HG02870 (cell line): ENCODE data around the gene MMP10.
"Not testable (repeated sequence)": the region's sequence is repeated elsewhere in the genome, so short reads cannot be mapped to it uniquely, and the experiment has no call there.

ENCODE experiments used
- ATAC-seq: cut with Tn5 transposase; IDR thresholded peaks from one replicate; pipeline ENCODE4 v1.9.1; 2021; ENCODE audit warnings: mild to moderate bottlenecking, moderate library complexity; ENCODE audit not compliant: unreplicated experiment

Gene MMP10

DNA sequence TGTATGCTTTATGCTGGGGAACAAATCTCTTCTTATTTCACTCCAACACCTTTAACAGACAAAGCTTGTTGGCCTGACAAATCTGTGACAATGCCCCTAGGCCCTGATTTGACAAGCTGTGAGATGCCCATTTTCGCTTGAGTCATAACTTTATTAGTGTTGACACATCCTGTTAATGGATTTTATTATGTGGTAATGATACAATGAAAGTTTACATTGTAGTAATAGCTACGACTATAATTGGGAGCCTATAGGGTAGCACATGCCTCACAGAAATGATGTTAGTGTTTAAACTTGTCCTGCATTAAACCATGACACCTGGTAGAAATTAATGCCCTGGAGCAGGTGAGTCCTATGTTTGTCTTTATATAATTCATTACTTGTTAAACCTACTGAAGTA, 3.3 kb upstream of the MMP10 start:
- ATAC-seq: no peak

DNA sequence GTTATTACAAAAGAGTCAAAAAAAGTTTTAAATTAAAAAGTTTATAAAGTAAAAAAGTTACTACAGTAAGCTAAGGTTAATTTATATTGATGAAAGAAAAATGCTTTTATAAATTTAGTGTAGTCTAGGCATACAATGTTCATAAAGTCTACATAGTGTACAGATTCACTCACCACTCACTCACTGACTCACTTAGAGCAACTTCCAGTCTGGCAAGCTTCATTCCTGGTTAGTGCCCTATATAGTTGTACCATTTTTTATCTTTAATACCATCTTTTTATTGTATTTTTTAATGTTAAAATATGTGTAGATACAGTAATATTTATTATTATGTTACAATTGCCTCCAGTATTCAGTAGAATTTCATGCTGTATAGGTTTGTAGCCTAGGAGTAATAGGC, 2.6 kb upstream of the MMP10 start:
- no peak for ATAC-seq

DNA sequence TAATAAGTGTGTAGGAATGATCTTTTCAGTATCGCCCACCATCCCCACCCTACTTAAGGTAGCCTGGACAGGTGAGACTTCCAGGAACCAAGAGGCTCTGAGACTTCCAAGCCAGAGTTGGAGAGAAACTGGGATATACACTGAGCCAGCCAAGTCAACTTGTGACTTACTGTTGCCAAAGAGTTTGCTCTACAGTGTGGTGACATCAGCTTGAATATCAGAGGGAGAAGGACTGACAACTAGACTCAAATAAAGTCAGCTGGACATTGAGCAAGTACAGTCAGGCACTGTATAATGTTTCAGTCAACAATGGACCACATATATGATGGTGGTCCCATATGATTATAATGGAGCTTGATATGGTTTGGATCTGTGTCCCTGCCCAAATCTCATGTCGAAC, 1.2 kb upstream of the MMP10 start:
- ATAC-seq: no peak

DNA sequence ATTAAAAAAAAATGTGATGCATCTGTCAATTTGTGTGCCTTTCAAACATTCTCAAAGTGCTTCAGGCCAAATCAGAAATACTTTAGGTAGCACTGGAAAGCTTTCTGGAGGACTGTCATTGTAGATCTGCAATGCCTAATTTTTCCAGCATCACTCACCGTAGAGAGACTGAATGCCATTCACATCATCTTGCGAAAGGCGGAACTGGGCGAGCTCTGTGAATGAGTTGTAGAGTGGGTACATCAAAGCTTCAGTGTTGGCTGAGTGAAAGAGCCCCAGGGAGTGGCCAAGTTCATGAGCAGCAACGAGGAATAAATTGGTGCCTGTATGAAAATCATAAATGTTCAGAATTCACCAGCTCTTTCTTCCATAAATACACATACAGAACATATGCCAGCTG, 4.0 kb downstream of the MMP10 start:
- no peak for ATAC-seq

DNA sequence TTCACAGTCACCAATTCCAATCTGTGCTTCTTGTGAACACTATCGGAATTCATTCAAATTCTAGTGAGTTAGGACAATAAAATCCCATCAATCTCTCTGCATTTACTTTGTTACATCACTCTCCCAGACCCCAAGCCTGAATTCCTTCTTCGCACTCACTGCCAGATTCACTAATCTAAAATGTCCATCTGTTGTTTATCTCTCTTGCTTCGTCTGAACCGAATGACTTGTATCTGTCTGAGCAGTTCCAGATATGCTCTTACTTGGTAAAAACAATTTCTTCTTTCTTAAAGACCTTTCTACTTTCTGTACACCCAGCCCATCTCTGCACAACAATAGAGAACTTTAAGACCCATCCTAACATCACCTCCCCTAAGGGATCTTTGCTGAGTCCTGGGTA, 7.0 kb downstream of the MMP10 start:
- ATAC-seq: no peak

DNA sequence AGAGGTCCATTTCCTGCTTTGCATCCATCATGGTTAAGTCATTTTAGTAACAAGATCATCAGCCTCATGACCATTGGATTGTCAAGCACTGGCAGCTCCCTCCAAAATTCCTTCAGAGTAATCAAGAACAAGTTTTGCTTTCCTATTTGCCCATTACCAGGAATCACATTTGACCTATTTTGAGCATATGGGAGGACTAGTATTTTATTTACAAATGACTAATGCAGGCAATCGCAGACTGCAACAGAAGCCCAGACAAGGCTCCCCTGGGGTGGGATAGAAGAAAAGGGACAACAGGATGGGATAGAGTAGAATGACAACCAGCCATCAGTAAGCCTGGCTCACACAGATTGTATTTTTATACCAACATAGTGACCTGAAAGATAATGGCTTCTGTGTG, 9.1 kb downstream of the MMP10 start:
- ATAC-seq: no peak

DNA sequence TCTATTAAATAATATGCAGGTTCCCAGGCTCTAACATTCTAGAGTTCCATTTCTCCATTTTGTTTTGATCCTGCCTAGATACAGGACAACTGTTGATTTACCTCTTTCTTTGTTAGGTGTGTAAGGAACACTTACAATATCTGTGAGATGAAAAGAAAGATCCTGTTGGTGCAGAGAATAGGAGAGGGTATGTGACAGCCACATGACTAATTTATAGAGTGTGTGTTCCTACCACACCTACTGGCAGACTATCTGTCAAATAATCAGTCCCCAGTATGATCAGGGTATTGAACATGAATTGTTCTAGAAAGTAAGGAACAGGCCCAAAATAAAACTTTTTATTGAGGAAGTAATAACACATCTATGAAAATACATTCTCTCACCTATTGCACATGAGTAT, 10.2 kb downstream of the MMP10 start:
- ATAC-seq: no peak

DNA sequence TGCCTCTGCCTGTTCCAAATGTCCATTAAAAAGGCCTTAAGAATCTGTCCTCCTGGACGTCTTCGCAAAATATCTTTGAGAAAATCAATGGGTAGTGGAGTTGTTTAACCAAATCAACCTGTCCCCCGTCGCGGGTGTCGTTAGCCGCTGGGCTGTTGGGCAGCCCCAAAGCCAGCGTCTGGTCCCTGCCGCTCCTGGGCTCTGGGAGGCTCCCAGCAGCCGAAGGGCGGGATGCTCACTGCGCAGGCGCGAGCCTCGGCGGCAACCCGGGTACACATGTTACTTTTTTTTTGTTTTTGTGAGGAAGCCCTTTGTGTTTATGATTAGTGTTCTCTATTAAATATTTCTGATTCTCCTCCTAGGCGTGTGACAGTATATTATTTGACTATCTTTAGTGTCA, 12.6 kb downstream of the MMP10 start:
- no peak for ATAC-seq

DNA sequence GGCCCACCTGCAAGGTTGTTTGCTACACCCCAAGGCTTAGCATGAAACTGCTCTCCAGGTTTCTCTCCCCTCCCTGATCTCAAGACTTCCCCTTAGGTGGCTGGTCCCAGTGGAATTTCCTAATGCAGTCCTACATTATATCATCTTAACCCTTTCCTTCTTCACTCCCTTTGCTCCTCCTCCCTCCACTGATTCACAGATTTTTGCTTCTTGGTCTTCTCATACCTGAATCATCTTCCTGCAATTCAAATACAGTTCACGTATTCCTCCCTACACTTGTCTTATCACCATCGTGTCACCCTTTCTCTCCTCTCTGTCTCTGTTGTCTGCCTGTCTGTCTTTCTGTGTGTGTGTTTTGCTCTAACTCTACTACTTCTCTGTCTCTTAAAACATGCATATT, 17.0 kb downstream of the MMP10 start:
- ATAC-seq: no peak

DNA sequence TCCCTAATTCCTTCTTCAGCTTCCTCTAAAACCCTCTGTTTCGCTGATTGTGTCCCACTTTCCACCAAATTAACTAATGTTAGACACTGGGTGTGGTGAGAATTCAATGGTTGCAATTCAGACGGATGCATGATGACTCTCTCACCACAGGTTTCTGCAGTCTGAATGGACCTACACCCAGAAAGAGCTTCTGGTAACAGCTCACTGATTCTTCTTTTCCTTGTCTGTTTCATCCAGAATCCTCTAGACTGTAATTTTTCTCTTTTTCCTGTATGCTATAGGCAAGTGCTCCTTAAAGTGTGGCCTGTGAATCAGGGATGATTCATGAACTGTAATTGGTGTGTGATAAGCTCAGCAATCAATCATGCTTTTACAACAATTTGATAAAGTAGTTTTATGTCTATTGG, 18.1 kb downstream of the MMP10 start:
- no peak for ATAC-seq

DNA sequence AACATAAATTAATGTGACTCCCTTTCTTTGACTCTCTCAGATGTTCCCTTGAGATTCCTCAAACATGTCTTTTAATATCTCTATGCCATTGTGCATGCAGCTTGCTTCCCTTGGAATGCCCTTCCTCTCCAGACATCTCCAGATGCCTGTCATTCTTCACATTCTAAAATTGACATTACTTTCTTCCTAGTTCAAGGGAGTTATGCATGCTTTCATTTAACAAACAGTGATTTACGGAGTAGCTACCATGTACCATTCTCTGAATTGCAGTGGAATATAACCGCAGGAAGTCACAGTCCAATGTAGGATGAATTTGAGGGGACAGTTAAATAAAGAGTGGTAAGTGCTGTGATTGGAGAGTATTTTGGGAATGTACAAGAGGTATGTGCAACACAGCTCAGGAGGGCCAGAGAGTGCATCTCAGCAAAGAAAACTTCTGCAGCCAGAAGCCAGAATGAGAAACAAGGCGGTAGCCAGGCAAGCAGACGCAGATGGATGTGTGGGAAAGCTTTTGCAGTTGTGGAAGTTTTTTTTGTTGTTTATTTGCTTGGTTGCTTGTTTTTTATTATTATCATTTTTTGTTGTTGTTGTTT, 18.7 kb downstream of the MMP10 start:
- no peak for ATAC-seq

DNA sequence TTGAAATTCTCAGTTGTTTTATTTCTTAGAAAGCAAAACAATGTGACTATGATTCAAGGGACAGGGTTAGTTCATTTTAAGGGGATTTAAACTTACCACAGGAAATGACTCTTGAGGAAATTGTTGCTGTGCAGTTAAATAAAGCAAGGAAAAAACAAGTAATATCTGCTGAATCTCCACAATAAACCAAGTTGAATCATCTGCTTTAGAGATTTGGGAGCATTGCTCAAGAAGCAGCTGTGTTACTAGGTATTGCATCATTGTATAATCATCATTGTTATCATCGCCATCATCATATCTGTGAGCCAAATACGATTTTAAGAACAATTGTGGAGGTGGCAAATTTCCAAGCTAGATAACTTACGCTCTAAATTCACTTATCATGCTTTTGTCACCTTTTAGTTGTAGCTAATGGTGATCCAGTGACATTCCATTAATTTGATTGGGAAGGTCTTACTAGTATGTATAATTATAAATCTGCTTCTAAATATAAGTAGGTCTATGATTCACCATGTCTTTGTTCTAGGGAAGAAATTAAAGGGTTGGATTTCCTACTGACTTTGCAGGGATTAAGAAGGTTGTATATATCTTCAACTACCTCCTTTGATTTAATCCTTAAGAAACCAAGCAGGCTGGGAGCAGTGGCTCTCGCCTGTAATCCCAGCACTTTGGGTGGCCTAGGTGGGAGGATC, 19.9 kb downstream of the MMP10 start:
- ATAC-seq: no peak

DNA sequence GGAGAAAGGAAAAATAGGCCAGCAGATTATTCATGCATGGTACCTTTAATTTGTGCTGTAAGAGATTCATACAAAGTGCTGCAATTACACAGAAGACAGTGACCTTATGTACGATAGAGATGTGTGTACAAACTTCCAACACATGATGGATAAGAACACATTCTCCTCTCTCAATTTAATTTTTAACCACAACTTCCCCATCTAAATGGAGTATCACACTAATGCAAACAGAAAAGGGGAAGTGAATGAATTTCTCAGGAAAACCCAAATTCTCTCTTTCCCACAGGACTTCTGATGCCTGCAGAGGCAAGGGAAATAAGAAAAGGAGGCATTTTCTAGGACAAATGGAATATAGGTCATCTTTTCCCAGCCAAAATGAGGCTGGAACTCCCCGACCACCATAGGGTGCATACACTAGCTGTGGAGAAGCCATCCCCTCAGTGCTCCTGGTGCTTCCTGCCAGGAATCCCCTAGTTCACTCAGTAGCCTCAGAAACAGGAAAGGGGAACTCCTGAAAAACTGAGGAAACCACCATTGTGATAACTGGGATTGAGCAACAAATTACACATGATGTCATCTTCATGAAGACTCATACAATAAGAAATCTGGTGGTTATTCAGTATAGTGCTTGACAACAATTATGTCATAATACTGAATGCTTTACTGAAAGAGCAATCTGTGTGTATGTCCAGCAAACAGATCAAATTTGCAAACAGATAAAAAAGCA, 22.4 kb downstream of the MMP10 start:
- no peak for ATAC-seq

DNA sequence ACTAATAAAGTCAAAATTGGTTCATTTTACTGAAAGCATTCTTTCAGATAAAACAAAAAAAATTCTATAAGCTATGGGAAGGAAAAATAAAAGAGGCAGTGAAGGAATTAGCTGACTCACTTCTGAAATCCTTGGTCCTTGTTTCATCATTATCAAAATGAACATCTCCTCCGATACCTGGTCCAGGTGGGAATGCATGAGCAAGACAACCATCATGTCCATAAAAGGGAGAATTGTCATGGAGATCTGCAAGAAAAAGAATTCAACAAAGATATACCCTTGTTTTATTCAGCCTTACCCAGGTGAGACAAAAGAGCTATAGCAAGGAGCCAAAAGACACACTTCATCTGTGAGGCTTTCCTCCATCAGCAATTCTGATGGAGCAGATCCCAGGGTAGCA, 27.2 kb downstream of the MMP10 start:
- no peak for ATAC-seq

DNA sequence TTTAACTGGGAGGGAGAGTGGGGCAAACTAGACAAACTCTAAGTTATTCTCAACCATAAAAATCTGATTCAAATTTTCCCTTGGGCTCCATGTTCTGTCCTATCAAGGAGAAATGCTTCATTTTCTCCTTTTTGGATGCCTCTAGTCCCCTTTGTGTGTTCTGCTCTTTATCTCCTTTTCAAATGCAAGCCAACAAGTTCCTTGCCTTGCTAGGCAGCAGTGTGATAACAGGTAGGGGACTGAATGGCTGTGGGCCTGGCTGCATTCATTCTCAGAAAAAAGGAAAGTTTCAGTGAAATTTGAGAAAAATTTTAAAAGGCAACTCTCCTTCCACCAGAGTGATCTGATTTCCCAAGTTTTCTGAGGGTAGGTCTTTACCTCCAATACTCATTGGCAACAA, 28.8 kb downstream of the MMP10 start:
- no peak for ATAC-seq

DNA sequence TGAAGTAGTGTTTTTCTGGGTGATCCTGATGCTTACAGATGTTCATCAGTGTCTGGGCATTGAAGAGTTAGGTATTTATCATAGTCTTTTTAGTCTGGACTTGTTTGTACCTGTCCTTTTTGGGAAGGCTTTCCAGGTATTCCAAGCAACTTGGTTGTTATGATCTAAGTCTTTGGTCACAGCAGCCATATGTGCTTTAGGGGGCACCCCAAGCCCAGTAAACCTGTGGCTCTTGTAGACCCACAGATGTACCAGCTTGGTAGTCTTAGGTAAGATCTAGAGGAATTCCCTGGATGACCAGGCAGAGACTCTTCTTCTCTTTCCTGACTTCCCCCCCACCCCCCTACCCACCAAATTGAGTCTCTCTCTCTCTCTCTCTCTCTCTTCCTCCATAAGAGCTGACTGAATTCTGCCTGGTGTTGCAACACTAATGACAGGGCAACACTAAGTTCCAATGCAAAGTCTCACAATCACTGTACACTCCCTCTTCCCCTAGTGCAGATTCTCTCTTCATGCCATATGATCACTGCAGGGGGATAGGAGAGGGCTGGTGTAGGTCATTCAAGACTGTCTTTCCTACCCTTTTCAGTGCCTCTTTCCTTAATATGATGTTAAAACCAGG, 31.2 kb downstream of the MMP10 start:
- no peak for ATAC-seq

DNA sequence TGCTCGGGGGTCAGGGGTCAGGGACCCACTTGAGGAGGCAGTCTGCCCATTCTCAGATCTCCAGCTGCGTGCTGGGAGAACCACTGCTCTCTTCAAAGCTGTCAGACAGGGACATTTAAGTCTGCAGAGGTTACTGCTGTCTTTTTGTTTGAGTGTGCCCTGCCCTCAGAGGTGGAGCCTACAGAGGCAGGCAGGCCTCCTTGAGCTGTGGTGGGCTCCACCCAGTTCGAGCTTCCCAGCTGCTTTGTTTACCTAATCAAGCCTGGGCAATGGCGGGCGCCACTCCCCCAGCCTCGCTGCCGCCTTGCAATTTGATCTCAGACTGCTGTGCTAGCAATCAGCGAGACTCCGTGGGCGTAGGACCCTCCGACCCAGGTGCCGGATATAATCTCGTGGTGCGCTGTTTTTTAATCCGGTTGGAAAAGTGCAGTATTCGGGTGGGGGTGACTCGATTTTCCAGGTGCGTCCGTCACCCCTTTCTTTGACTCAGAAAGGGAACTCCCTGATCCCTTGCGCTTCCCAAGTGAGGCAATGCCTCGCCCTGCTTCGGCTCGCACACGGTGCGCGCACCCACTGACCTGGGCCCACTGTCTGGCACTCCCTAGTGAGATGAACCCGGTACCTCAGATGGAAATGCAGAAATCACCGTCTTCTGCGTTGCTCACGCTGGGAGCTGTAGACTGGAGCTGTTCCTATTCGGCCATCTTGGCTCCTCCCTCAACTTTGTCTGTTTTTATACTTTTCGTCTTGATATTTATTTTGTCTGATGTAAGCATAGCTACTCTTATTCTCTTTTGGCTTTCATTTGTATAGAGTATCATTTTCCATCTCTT, 33.5 kb downstream of the MMP10 start:
- not testable (repeated sequence) for ATAC-seq

DNA sequence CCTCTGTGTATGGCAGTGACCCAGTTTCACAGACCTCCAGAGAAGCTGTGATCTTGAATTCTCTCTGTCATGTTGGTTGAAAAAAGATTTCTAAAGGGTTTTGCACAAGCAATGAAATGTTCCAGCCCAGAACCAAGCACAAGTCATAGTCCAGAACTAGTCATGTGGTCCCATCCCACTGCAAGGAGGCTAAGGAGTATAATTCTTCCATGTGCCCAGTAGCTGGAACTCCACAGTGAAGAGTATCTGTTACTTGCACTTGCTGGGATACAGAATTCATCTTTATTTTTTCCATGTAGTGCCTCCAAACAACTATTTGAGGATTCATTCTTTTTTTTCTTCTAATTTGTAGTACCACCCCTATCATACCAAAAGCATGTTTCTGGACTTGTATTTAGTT, 45.8 kb downstream of the MMP10 start:
- ATAC-seq: no peak

DNA sequence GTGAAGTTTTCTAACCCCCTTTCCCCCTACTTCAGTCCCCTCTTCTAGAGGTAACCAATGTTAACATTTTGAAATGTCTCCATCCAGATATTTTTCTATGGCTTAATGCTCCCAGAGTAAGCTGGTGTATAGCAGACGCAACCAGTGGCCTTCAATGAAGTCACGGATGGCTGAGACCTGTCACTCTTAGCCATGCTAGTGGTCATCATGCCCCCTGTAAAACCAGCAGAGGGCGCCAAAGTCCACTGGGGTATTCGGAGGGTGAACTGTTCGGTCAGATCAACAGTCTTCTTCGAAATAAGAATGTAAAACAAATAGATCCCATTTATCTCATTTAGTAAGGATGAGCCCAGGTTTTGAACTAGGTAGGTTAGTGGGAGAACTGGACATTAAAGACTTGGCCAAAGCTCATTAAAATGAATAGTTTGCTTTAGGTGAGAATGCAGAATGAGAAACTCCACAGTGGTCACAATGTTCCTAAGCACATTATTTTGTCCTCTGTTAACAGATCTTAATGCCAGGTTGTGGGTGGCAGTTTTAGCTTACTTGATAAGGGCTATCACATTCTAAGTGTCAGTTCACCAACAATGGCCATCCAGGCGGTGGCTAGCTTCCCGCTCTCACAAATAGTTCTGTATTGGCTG, 47.1 kb downstream of the MMP10 start:
- ATAC-seq: peak; percentile 95

DNA sequence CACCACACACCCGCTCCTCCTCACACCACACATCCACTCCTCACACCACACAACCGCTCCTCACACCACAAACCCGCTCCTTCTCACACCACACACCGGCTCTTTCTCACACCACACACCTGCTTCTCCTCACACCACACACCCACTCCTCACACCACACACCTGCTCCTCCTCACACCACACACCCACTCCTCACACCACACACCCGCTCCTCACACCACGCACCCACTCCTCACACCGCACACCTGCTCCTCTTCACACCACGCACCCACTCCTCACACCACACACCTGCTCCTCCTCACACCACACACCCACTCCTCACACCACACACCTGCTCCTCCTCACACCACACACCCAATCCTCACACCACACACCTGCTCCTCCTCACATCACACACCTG, 49.5 kb downstream of the MMP10 start:
- ATAC-seq: not testable (repeated sequence)
